Type B pancreatic cell (in vitro differentiated cells): Measurements from ENCODE around the gene RASA1. TPM values are rescaled to one million over a fixed set of nuclear protein-coding genes. Genes with fewer than 3 reads are reported as not detected.
A peak's percentile ranks its signal among the peaks of the same experiment; 100 is the strongest.

Experiments
- DNase-seq: peaks from one replicate; pipeline ENCODE4 v3.0.0; 2021; ENCODE audit warnings: mixed read lengths; ENCODE audit not compliant: unreplicated experiment; ENCODE audit errors: extremely low spot score
- H3K27ac Mint-ChIP-seq: 2 replicates; pipeline ENCODE4 v1.8.0; 2021; ENCODE audit warnings: mild to moderate bottlenecking, mixed read lengths
- H3K27me3 Mint-ChIP-seq: 2 replicates; pipeline ENCODE4 v1.8.0; 2021; ENCODE audit warnings: mixed read lengths
- H3K36me3 Mint-ChIP-seq: 2 replicates; pipeline ENCODE4 v1.8.0; 2021; ENCODE audit warnings: mixed read lengths
- H3K4me1 Mint-ChIP-seq: one replicate; pipeline ENCODE4 v1.8.0; 2021; ENCODE audit warnings: mixed read lengths; ENCODE audit not compliant: unreplicated experiment
- H3K4me3 Mint-ChIP-seq: 2 replicates; pipeline ENCODE4 v1.8.0; 2021; ENCODE audit warnings: mild to moderate bottlenecking, mixed read lengths
- H3K9me3 Mint-ChIP-seq: 2 replicates; pipeline ENCODE4 v1.8.0; 2021; ENCODE audit warnings: mixed read lengths
- total RNA-seq: library from RNA; stranded (reverse); gene quantifications from 2 replicates; pipeline ENCODE4 v1.2.1, GENCODE V29; 2021; ENCODE audit warnings: low replicate concordance
- TF ChIP-seq, protein P1 (sequence below): fragments of 200-600 bp; sonication (generic); conservative IDR thresholded peaks from 2 replicates; pipeline ENCODE4 v1.5.0; 2021; ENCODE audit warnings: antibody characterized with exemption, mild to moderate bottlenecking

RASA1 gene
- total RNA-seq, 1 donor from 2014 or later, result 33.0 TPM

DNA sequence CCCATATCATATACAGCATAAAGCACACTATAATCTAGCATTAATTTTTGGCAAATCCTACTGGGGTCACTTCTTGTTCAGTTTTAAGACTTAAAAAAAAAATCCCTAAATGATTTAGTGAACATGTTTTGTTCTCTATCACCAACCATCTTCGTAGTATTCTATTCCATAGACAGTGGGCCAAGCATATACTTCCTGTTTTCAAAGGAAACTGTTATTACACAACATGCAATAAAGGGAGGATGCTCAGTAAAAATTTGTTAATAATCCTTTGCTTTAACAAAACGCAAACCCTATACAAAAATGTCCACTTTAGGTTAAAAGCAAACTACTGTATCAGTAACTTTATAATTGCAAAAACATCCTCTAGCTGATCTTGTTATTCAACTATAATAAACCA lies 132.0 kb downstream of the RASA1 start:
- DNase-seq, result no peak
- Mint-ChIP-seq H3K27ac (no peak overlapping the region), H3K36me3 (peaks cover 27% of the 10 kb centered on the region)

DNA sequence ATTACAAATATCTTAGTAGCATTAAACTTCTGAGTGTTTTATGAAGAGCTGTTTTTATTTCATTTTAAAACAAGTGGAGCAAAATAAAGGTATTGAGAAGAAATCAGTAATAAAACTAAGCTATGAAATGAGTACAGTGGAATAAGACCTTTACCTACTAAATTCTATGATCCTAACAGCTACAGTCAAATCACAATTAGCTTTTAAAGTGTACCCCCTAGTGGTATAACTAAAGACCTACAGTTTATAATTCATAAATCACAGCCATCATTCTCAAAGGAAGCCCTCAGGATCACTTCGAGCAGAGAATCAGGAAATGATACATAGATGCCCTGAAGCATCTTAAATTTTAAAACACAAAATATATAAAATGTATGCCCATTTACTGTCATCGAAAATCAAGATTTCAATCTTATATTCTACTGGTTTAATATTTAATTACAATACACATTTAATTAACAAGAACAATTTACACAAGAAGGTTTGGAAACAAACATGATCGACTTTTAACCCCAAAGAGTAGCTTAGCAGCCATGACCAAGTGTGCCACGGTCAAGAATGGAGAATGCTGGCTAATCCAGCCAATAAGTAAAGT lies 132.7 kb downstream of the RASA1 start:
- Mint-ChIP-seq H3K4me1 (no peaks in the 10 kb centered on the region), H3K27ac (no peak overlapping the region), H3K4me3 (no peak overlapping the region), H3K9me3 (no peaks in the 10 kb centered on the region), H3K27me3 (no peaks in the 10 kb centered on the region), H3K36me3 (peaks cover 24% of the 10 kb centered on the region)
- TF ChIP-seq, protein P1, sequence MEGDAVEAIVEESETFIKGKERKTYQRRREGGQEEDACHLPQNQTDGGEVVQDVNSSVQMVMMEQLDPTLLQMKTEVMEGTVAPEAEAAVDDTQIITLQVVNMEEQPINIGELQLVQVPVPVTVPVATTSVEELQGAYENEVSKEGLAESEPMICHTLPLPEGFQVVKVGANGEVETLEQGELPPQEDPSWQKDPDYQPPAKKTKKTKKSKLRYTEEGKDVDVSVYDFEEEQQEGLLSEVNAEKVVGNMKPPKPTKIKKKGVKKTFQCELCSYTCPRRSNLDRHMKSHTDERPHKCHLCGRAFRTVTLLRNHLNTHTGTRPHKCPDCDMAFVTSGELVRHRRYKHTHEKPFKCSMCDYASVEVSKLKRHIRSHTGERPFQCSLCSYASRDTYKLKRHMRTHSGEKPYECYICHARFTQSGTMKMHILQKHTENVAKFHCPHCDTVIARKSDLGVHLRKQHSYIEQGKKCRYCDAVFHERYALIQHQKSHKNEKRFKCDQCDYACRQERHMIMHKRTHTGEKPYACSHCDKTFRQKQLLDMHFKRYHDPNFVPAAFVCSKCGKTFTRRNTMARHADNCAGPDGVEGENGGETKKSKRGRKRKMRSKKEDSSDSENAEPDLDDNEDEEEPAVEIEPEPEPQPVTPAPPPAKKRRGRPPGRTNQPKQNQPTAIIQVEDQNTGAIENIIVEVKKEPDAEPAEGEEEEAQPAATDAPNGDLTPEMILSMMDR, result peak; percentile 82
- DNase-seq, result no peak

More for the DNA sequence above, 132.0 kb downstream of the RASA1 start:
- no peak overlapping the region for H3K4me3 Mint-ChIP-seq
- H3K9me3 Mint-ChIP-seq, result no peaks in the 10 kb centered on the region
- H3K27me3 Mint-ChIP-seq, result no peaks in the 10 kb centered on the region
- H3K4me1 Mint-ChIP-seq, result no peaks in the 10 kb centered on the region
- TF ChIP-seq, protein P1, result no peak

DNA sequence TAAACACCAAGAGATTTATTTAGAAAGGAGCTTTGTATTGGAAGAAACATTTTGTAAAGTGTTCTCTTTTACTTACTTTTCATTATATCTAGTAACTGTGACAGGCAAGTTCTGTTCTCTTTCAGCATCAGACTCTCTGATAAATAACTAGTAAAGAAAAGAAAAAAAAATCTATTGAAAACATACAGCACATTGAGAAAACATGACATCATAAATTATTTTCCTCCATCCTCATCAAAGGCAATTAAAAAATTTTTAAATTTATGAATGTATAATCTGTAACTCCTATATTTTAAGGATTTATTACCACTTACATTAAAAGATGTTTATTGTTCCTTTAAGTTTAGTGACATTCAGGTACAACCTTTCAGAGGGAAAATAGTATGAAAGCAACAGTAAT lies 133.9 kb downstream of the RASA1 start:
- Mint-ChIP-seq H3K4me1 (no peaks in the 10 kb centered on the region), H3K27ac (no peak overlapping the region), H3K27me3 (no peaks in the 10 kb centered on the region), H3K9me3 (no peaks in the 10 kb centered on the region), H3K36me3 (peaks cover 32% of the 10 kb centered on the region), H3K4me3 (no peak overlapping the region)
- DNase-seq, result no peak
- TF ChIP-seq, protein P1, result no peak

DNA sequence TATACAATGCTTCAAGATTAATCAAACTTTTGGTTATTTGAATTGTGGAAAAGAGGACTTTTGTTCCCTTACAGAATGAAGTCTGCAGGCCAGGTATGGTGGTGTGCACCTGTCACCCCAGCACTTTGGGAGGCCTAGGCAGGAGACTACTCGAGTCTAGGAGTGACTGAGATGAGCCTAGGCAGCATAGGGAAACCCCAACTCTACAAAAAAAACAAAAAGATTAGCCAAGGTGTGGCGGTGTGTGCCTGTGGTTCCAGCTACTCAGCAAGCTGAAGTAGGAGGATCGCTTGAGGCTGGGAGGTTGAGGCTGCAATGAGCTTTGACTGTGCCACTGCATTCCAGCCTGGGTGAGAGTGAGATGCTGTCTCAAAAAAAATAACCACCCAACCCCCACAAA lies 135.7 kb downstream of the RASA1 start:
- no peak for DNase-seq
- Mint-ChIP-seq H3K4me3 (no peak overlapping the region), H3K4me1 (no peaks in the 10 kb centered on the region), H3K36me3 (peaks cover 32% of the 10 kb centered on the region), H3K27ac (no peak overlapping the region), H3K9me3 (no peaks in the 10 kb centered on the region), H3K27me3 (no peaks in the 10 kb centered on the region)
- TF ChIP-seq, protein P1, result no peak

DNA sequence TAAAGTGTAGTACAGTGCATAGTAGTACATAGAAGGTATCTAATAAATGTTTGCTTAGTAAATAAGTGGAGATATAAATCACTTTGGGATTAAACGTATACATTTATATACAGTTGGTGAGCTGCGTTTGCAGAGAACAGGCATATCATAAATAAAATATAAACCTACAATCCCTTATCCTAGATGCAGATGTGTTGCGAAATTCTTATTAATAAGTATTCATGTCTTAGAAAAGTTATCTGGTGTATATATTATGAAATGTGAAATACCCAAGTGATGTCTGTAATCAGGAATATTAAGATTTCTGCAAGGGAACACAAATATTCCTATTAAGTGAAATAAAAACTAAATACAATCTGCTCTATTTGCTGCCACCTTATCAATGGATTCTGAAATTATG lies 136.2 kb downstream of the RASA1 start:
- Mint-ChIP-seq H3K4me1 (no peaks in the 10 kb centered on the region), H3K9me3 (no peaks in the 10 kb centered on the region), H3K27me3 (no peaks in the 10 kb centered on the region), H3K27ac (no peak overlapping the region), H3K4me3 (no peak overlapping the region), H3K36me3 (peaks cover 36% of the 10 kb centered on the region)
- no peak for DNase-seq
- TF ChIP-seq, protein P1, result no peak

DNA sequence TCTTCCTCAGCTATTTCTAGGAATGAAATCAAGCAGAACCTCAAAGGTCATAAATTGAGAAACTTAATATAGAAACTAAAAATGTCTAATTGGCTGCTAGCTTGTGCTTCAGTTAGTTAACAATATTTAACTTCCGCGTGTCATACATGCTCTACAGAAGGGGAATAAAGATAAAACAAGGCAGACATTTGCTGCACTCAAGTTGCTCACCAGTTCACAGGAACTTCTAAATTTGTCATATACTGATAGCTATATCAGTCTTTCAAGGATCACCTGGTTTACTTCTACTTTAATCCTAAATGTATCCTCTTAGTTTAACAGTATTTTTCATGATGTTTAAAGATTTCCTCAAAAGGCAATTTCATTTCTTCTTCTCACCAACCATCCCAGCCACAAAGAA lies 136.7 kb downstream of the RASA1 start:
- H3K36me3 Mint-ChIP-seq, result peaks cover 40% of the 10 kb centered on the region
- no peaks in the 10 kb centered on the region for H3K4me1 Mint-ChIP-seq
- H3K4me3 Mint-ChIP-seq, result no peak overlapping the region
- no peak overlapping the region for H3K27ac Mint-ChIP-seq
- H3K27me3 Mint-ChIP-seq, result no peaks in the 10 kb centered on the region
- no peak for DNase-seq
- H3K9me3 Mint-ChIP-seq, result no peaks in the 10 kb centered on the region
- TF ChIP-seq, protein P1, result no peak
